ENCODE measurements around the gene C1QTNF7. TPM values are rescaled to one million over a fixed set of nuclear protein-coding genes. Genes with fewer than 3 reads are reported as not detected.
A peak's percentile ranks its signal among the peaks of the same experiment; 100 is the strongest.

The C1QTNF7 gene, protein sequence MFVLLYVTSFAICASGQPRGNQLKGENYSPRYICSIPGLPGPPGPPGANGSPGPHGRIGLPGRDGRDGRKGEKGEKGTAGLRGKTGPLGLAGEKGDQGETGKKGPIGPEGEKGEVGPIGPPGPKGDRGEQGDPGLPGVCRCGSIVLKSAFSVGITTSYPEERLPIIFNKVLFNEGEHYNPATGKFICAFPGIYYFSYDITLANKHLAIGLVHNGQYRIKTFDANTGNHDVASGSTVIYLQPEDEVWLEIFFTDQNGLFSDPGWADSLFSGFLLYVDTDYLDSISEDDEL
- 2.1 TPM for total RNA-seq

DNA sequence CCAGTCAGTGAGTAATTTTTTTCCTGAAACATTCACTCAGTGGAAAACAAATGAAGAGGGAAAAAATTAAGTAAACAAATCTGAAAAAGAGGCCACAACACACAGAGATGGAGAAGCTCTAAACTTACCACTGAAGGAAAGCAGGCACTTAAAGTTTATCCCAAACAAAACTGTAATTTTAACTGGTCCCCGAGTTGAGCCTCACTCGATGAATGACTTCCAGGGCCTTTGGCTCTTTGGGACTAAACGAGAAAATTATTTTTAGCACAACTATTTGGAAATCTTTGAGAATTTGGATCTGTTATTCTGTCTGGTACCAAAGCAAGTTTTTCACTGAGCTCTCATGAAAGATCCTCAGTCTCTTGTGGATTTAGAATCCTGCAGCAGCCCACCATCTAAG is at the start of gene C1QTNF7:
C1QTNF7 (plus strand) TSS at position 333 of the 400 bp plus-strand sequence. CDS start 7,711 bp downstream, outside the sequence.
- Histone ChIP-seq H3K27ac (ENCODE audit: low read depth, low read length) (peak within 1 kb of the TSS; percentile 46), H3K4me3 (ENCODE audit: low read length in 3 of 3) (no peak within 1 kb of the TSS), H3K9ac (ENCODE audit: low read depth in 1 of 3, low read length in 3 of 3) (no peak within 1 kb of the TSS)

DNA sequence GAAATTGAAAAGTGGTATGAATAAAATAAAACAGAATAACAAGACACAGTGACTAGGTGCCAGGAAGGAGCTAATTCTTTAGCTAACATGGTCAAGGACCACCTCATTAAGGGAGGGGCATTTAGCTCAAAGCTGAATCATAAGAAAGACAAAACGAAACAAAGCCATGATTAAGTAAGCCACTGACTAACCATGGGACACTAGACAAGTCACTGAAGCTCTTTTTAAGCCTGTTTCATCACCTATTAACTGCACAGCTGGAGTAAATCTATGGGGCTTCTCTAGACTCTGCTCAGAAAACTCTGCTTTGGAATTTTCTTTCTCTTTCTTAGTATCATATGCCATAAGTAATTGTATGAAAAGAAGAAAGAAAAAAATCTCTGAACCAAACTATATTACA is 49.8 kb upstream of the C1QTNF7 start:
- no peak overlapping the region for H3K27ac ChIP-seq (ENCODE audit: low read depth, low read length)
- H3K36me3 ChIP-seq (ENCODE audit: control insufficient read depth in 3 of 3, insufficient read depth in 3 of 3, low read length in 3 of 3) = no peaks in the 10 kb centered on the region
- no peak overlapping the region for H3K9ac ChIP-seq (ENCODE audit: low read depth in 1 of 3, low read length in 3 of 3)
- H3K27me3 ChIP-seq (ENCODE audit: control insufficient read depth in 3 of 3, insufficient read depth in 3 of 3, low read length in 3 of 3) = no peaks in the 10 kb centered on the region
- H3K4me3 ChIP-seq (ENCODE audit: low read length in 3 of 3) = no peak overlapping the region
- H3K4me1 ChIP-seq (ENCODE audit: control insufficient read depth in 3 of 3, insufficient read depth in 3 of 3, low read length in 3 of 3) = peaks cover 2 to 9% (median 4%) of the 10 kb centered on the region in 3 donors
- no peaks in the 10 kb centered on the region for H3K9me3 ChIP-seq (ENCODE audit: control insufficient read depth in 3 of 3, low read length in 3 of 3)

More for the DNA sequence above, at the start of gene C1QTNF7:
- no peaks in the 10 kb centered on the region for H3K9me3 ChIP-seq (ENCODE audit: control insufficient read depth in 3 of 3, low read length in 3 of 3)
- peaks cover 0 to 3% (median 2%) of the 10 kb centered on the region in 3 donors for H3K4me1 ChIP-seq (ENCODE audit: control insufficient read depth in 3 of 3, insufficient read depth in 3 of 3, low read length in 3 of 3)
- no peaks in the 10 kb centered on the region for H3K36me3 ChIP-seq (ENCODE audit: control insufficient read depth in 3 of 3, insufficient read depth in 3 of 3, low read length in 3 of 3)
- H3K27me3 ChIP-seq (ENCODE audit: control insufficient read depth in 3 of 3, insufficient read depth in 3 of 3, low read length in 3 of 3) = no peaks in the 10 kb centered on the region

DNA sequence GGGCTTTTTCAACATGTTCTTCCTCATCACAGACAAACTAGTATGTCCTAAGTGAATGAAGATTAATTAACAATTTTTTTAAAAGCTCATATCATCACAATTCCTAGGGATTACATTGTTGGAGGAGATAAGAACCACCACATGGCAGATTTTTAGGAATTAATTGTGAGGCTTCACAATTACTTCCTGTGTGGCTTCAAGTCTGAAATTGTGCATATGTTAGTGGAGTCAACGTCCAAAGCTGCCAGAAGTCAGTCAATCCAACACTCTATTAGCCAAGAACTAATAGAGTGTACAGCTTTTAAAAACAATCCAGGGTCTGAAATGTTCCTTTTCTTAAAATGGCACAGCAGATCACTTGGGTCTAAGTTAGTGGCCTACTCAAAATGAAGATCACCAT is 49.3 kb upstream of the C1QTNF7 start:
- Histone ChIP-seq H3K9ac (ENCODE audit: low read depth in 1 of 3, low read length in 3 of 3) (no peak overlapping the region), H3K36me3 (ENCODE audit: control insufficient read depth in 3 of 3, insufficient read depth in 3 of 3, low read length in 3 of 3) (no peaks in the 10 kb centered on the region), H3K4me1 (ENCODE audit: control insufficient read depth in 3 of 3, insufficient read depth in 3 of 3, low read length in 3 of 3) (peaks cover 2 to 9% (median 4%) of the 10 kb centered on the region in 3 donors), H3K4me3 (ENCODE audit: low read length in 3 of 3) (no peak overlapping the region), H3K9me3 (ENCODE audit: control insufficient read depth in 3 of 3, low read length in 3 of 3) (no peaks in the 10 kb centered on the region), H3K27ac (ENCODE audit: low read depth, low read length) (no peak overlapping the region), H3K27me3 (ENCODE audit: control insufficient read depth in 3 of 3, insufficient read depth in 3 of 3, low read length in 3 of 3) (no peaks in the 10 kb centered on the region)

DNA sequence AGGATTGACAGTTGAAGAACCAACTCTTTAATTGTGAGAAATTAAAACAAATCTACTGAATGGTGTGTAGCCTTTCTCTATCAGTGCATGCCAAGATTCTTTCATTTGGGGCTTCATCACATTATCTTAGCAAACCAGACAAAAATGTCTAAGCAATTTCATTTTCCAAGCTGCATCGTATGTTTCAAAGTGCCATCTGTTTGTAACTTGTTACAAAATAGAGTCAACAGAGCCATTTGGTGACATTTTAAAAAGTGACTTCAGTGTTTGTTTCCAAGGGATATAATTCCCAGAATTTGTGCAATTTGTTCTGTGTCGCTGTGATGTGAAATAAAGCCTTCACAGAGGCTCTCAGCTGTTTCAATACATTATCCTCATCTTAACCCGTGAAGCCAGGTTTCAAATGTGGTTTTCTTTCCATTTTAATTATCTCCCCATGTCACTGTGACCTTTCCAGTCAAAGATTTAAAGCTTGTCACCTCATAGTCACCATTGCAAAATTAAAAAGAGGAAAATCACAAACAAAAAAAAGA is 46.0 kb upstream of the C1QTNF7 start:
- Histone ChIP-seq H3K36me3 (ENCODE audit: control insufficient read depth in 3 of 3, insufficient read depth in 3 of 3, low read length in 3 of 3) (no peaks in the 10 kb centered on the region), H3K4me3 (ENCODE audit: low read length in 3 of 3) (no peak overlapping the region), H3K27me3 (ENCODE audit: control insufficient read depth in 3 of 3, insufficient read depth in 3 of 3, low read length in 3 of 3) (peaks cover 0 to 3% (median 2%) of the 10 kb centered on the region in 3 donors), H3K9me3 (ENCODE audit: control insufficient read depth in 3 of 3, low read length in 3 of 3) (no peaks in the 10 kb centered on the region), H3K27ac (ENCODE audit: low read depth, low read length) (no peak overlapping the region), H3K9ac (ENCODE audit: low read depth in 1 of 3, low read length in 3 of 3) (no peak overlapping the region), H3K4me1 (ENCODE audit: control insufficient read depth in 3 of 3, insufficient read depth in 3 of 3, low read length in 3 of 3) (no peaks in the 10 kb centered on the region)

DNA sequence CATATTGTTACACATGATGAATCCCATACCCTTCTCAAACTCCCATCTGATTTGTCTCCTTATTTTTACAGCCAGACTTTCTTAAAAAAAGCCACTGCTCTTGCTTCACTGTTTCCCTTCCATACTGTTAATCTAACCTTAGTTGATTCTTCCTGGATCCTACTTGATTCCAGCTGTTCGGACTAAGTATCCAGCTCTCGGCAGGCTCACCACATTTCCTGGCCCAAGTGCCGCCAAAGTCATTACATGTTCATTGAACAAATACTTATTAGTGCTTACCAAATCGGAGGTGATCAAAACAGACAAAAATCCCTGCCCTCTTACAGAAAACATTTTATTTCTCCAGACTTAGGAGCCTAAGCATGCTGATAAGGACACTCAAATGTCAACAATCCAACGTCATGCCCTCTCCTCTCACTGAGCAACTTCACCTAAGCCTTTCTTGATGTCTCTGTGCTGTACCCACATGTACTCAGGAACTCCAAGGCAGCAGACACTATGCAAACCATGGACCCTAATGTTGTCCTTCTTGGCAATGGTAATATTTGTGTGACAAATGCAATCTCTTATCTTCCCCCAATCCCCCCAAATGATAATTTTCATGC is 45.1 kb upstream of the C1QTNF7 start:
- Histone ChIP-seq H3K27me3 (ENCODE audit: control insufficient read depth in 3 of 3, insufficient read depth in 3 of 3, low read length in 3 of 3) (peaks cover 0 to 3% (median 2%) of the 10 kb centered on the region in 3 donors), H3K9me3 (ENCODE audit: control insufficient read depth in 3 of 3, low read length in 3 of 3) (no peaks in the 10 kb centered on the region), H3K36me3 (ENCODE audit: control insufficient read depth in 3 of 3, insufficient read depth in 3 of 3, low read length in 3 of 3) (no peaks in the 10 kb centered on the region), H3K4me1 (ENCODE audit: control insufficient read depth in 3 of 3, insufficient read depth in 3 of 3, low read length in 3 of 3) (no peaks in the 10 kb centered on the region), H3K27ac (ENCODE audit: low read depth, low read length) (no peak overlapping the region), H3K4me3 (ENCODE audit: low read length in 3 of 3) (no peak overlapping the region), H3K9ac (ENCODE audit: low read depth in 1 of 3, low read length in 3 of 3) (no peak overlapping the region)

DNA sequence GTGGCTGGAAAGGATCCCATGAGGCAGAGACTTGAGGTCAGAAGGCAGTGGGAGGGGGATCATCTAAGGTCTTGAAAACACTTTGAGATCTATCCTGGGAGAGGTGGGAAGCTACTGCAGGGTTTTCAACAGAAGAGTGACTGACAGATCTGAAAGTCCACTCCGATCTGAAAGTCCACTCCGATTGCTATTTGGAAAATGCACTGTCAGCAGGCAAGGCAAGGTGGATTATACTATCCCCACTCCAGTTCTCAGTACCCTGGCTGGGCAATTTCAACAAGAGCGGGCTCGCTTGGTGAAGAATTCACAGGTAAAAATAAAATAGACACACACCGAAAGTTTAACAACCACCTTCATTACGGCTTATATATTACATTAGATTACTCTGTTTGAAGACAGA is 42.3 kb upstream of the C1QTNF7 start:
- H3K27me3 ChIP-seq (ENCODE audit: control insufficient read depth in 3 of 3, insufficient read depth in 3 of 3, low read length in 3 of 3) = peaks cover 0 to 3% (median 2%) of the 10 kb centered on the region in 3 donors
- no peaks in the 10 kb centered on the region for H3K9me3 ChIP-seq (ENCODE audit: control insufficient read depth in 3 of 3, low read length in 3 of 3)
- no peaks in the 10 kb centered on the region for H3K36me3 ChIP-seq (ENCODE audit: control insufficient read depth in 3 of 3, insufficient read depth in 3 of 3, low read length in 3 of 3)
- no peak overlapping the region for H3K4me3 ChIP-seq (ENCODE audit: low read length in 3 of 3)
- H3K27ac ChIP-seq (ENCODE audit: low read depth, low read length) = peak overlapping the region; percentile 10
- no peak overlapping the region for H3K9ac ChIP-seq (ENCODE audit: low read depth in 1 of 3, low read length in 3 of 3)
- H3K4me1 ChIP-seq (ENCODE audit: control insufficient read depth in 3 of 3, insufficient read depth in 3 of 3, low read length in 3 of 3) = no peaks in the 10 kb centered on the region

DNA sequence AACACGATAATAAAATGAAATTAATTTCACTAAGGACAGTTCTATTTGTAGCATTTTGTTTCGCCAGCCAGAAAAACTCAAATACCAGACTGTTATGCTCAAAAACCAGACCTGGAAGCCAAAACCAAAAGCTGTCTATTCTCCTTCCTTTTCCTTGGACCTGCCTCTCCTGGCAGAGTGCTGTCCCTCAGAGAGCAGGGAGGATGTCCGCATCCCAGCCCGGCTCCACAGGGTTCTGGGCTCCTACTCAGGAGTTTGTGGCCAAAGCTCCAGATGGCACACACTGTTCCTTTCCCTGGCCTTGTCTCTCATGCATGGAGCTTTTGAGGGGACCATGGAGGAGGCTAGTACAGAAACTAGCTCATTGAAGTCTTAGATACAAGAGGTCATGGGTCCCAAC is 41.9 kb upstream of the C1QTNF7 start:
- no peak overlapping the region for H3K9ac ChIP-seq (ENCODE audit: low read depth in 1 of 3, low read length in 3 of 3)
- H3K4me1 ChIP-seq (ENCODE audit: control insufficient read depth in 3 of 3, insufficient read depth in 3 of 3, low read length in 3 of 3) = no peaks in the 10 kb centered on the region
- peaks cover 0 to 3% (median 2%) of the 10 kb centered on the region in 3 donors for H3K27me3 ChIP-seq (ENCODE audit: control insufficient read depth in 3 of 3, insufficient read depth in 3 of 3, low read length in 3 of 3)
- no peak overlapping the region for H3K27ac ChIP-seq (ENCODE audit: low read depth, low read length)
- H3K4me3 ChIP-seq (ENCODE audit: low read length in 3 of 3) = no peak overlapping the region
- no peaks in the 10 kb centered on the region for H3K9me3 ChIP-seq (ENCODE audit: control insufficient read depth in 3 of 3, low read length in 3 of 3)
- H3K36me3 ChIP-seq (ENCODE audit: control insufficient read depth in 3 of 3, insufficient read depth in 3 of 3, low read length in 3 of 3) = no peaks in the 10 kb centered on the region

DNA sequence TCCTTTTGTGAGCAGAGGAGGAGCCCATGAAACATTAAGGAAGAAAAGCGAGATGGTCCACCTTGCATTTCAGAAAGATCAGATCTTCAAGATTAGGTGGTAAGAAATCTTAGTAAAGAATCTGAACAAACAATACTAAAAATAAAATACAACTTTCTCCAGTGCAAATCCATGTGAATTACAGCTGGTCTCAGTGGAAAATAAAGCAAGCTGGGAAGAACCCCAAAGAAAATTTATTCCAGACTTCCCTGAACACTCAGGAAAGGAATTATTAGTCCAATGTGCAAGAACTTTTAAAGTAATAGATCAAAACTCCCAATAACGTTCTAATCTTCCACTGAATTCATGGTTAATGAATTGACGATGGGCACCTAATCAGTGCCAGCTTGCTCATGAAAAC is 37.3 kb upstream of the C1QTNF7 start:
- H3K9ac ChIP-seq (ENCODE audit: low read depth in 1 of 3, low read length in 3 of 3) = no peak overlapping the region
- H3K4me3 ChIP-seq (ENCODE audit: low read length in 3 of 3) = no peak overlapping the region
- no peaks in the 10 kb centered on the region for H3K4me1 ChIP-seq (ENCODE audit: control insufficient read depth in 3 of 3, insufficient read depth in 3 of 3, low read length in 3 of 3)
- H3K9me3 ChIP-seq (ENCODE audit: control insufficient read depth in 3 of 3, low read length in 3 of 3) = no peaks in the 10 kb centered on the region
- H3K27ac ChIP-seq (ENCODE audit: low read depth, low read length) = no peak overlapping the region
- H3K27me3 ChIP-seq (ENCODE audit: control insufficient read depth in 3 of 3, insufficient read depth in 3 of 3, low read length in 3 of 3) = no peaks in the 10 kb centered on the region
- no peaks in the 10 kb centered on the region for H3K36me3 ChIP-seq (ENCODE audit: control insufficient read depth in 3 of 3, insufficient read depth in 3 of 3, low read length in 3 of 3)

DNA sequence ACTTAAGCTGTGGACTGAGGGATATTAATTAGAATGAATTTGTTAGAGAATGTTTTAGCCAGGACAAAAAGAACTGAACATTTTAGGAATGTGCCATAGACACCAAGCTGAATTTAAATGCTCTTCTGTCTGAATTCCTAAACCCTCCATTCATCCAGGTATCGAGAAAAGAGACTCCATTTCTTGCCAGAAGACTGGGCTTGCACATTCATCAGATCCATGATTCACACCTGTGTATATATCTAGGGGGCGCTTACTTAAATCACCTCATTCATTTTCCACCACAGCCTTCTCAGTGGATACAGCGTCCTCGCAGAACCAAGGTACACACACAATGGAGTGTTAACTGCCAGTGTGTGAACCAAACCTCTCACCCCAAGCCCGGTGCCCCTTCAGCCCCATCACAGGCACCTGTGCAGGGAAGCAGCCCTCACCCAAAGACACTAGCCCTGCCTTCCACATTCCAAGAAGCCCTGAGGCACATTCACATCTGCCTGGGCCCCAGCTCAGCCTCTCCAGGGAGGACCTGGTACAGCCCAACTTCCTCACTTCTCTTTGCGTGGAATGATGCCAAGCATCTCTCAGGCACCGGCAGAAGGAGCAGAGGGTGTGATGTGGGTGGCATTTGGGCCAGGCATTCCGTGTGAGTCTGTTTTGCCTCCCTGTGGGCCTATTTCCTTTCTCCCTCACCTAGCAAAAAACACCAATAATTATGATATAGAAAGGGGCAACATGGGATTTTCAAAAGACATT is 35.6 kb upstream of the C1QTNF7 start:
- H3K27ac ChIP-seq (ENCODE audit: low read depth, low read length) = no peak overlapping the region
- H3K9me3 ChIP-seq (ENCODE audit: control insufficient read depth in 3 of 3, low read length in 3 of 3) = no peaks in the 10 kb centered on the region
- no peaks in the 10 kb centered on the region for H3K36me3 ChIP-seq (ENCODE audit: control insufficient read depth in 3 of 3, insufficient read depth in 3 of 3, low read length in 3 of 3)
- H3K9ac ChIP-seq (ENCODE audit: low read depth in 1 of 3, low read length in 3 of 3) = no peak overlapping the region
- no peaks in the 10 kb centered on the region for H3K4me1 ChIP-seq (ENCODE audit: control insufficient read depth in 3 of 3, insufficient read depth in 3 of 3, low read length in 3 of 3)
- no peaks in the 10 kb centered on the region for H3K27me3 ChIP-seq (ENCODE audit: control insufficient read depth in 3 of 3, insufficient read depth in 3 of 3, low read length in 3 of 3)
- H3K4me3 ChIP-seq (ENCODE audit: low read length in 3 of 3) = no peak overlapping the region

DNA sequence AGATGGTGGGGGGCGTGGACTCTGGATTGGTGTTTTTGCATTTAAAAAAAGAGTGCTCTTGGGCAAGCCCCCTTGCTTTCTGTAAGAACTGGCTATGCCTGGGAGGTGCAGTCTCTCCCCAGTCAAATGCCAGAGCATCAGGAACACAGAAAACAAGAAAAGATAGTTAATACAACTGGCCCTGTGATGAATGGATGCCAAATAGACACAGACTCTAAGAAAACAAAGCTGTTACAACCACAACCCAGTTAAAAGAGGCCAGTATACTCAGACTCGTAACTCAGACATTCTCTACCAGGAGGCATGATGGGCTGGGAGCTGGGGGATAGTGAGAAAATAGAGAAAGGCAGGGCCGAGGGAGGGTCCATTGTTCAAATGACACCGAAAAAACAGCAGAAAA is 32.5 kb upstream of the C1QTNF7 start:
- H3K9ac ChIP-seq (ENCODE audit: low read depth in 1 of 3, low read length in 3 of 3) = no peak overlapping the region
- no peak overlapping the region for H3K27ac ChIP-seq (ENCODE audit: low read depth, low read length)

More for the DNA sequence above, 32.5 kb upstream of the C1QTNF7 start:
- H3K27me3 ChIP-seq (ENCODE audit: control insufficient read depth in 3 of 3, insufficient read depth in 3 of 3, low read length in 3 of 3) = no peaks in the 10 kb centered on the region
- no peaks in the 10 kb centered on the region for H3K9me3 ChIP-seq (ENCODE audit: control insufficient read depth in 3 of 3, low read length in 3 of 3)
- H3K36me3 ChIP-seq (ENCODE audit: control insufficient read depth in 3 of 3, insufficient read depth in 3 of 3, low read length in 3 of 3) = no peaks in the 10 kb centered on the region
- no peaks in the 10 kb centered on the region for H3K4me1 ChIP-seq (ENCODE audit: control insufficient read depth in 3 of 3, insufficient read depth in 3 of 3, low read length in 3 of 3)
- no peak overlapping the region for H3K4me3 ChIP-seq (ENCODE audit: low read length in 3 of 3)
